Right atrium auricular region (tissue), 2 donors: ENCODE results near the gene CNOT8. TPM values are rescaled to one million over a fixed set of nuclear protein-coding genes. Genes with fewer than 3 reads are reported as not detected.

Source experiments
- DNase-seq: peaks from one replicate; pipeline ENCODE4 v3.0.0-alpha.2; 2019; ENCODE audit warnings: low spot score
- H3K27ac ChIP-seq, 2 donors: fragments of 200-600 bp; sonication (generic); 1 replicate in 1 of 2; 2 replicates in 1 of 2; pipeline ENCODE4 v1.5.1; 2016 to 2019
- H3K27me3 ChIP-seq, 2 donors: fragments of 200-600 bp; sonication (generic); one replicate each; pipeline versions ENCODE4 v1.5.1 to v1.6.0; 2017 to 2019
- H3K36me3 ChIP-seq: fragments of 200-600 bp; sonication (generic); one replicate; pipeline ENCODE4 v1.5.1; 2016
- H3K4me1 ChIP-seq, 2 donors: fragments of 200-600 bp; sonication (generic); one replicate each; pipeline versions ENCODE4 v1.5.1 to v1.6.0; 2017 to 2019
- H3K4me3 ChIP-seq, 2 donors: fragments of 200-600 bp; sonication (generic); 1 replicate in 1 of 2; 2 replicates in 1 of 2; pipeline ENCODE4 v1.5.1; 2017 to 2019; ENCODE audit warnings: mild to moderate bottlenecking in 1 of 2, moderate library complexity in 1 of 2
- H3K9me3 ChIP-seq, 2 donors: fragments of 200-600 bp; sonication (generic); one replicate each; pipeline ENCODE4 v1.5.1; 2019
- microRNA counts, 2 donors: library from miRNA; unstranded; fragments of <30 nt; microRNA quantifications; one replicate each; lab custom pipeline; 2016 to 2017
- microRNA-seq, 2 donors: library from miRNA; unstranded; fragments of <30 nt; microRNA quantifications; one replicate each; pipeline ENCODE4, GENCODE V29; 2016 to 2017; ENCODE audit warnings: borderline number of aligned reads in 2 of 2, borderline replicate concordance in 1 of 2
- total RNA-seq, 2 donors: library from RNA; depleted of rRNA; stranded (reverse); fragments of >200 nt; gene quantifications; one replicate each; pipeline ENCODE4 v1.1.0, GENCODE V29; 2016
- TF ChIP-seq, protein P1 (sequence below), 2 donors: fragments of 200-600 bp; sonication (generic); IDR thresholded peaks; one replicate each; pipeline ENCODE4 v1.5.1; 2019; ENCODE audit warnings: antibody characterized with exemption in 2 of 2

Gene CNOT8
- total RNA-seq, 2 donors from 2014 or later, result 28.0 to 31.4 TPM

DNA sequence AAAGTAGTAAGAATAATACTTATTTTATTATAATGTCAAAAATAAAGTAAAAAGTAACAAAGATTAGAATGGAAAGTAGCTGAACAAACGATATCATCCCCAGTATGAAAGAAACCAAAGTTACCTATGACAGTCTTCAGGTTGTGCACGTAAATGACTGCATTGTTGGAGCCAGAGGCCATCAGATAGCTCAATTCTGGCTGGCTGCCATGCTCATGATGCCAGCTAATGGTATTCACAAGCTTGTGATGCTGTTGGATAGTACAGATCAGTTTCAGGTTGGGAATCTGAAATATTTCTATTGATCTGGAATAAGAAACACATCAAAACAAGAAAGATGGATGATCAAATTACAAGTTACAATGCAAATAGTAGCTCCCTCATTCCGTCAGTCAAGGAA is 58.4 kb downstream of the CNOT8 start:
- no peak overlapping the region for H3K4me3 ChIP-seq
- H3K27me3 ChIP-seq, result no peaks in the 10 kb centered on the region
- no peak for DNase-seq
- TF ChIP-seq, protein P1, sequence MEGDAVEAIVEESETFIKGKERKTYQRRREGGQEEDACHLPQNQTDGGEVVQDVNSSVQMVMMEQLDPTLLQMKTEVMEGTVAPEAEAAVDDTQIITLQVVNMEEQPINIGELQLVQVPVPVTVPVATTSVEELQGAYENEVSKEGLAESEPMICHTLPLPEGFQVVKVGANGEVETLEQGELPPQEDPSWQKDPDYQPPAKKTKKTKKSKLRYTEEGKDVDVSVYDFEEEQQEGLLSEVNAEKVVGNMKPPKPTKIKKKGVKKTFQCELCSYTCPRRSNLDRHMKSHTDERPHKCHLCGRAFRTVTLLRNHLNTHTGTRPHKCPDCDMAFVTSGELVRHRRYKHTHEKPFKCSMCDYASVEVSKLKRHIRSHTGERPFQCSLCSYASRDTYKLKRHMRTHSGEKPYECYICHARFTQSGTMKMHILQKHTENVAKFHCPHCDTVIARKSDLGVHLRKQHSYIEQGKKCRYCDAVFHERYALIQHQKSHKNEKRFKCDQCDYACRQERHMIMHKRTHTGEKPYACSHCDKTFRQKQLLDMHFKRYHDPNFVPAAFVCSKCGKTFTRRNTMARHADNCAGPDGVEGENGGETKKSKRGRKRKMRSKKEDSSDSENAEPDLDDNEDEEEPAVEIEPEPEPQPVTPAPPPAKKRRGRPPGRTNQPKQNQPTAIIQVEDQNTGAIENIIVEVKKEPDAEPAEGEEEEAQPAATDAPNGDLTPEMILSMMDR (IDR thresholded peaks at IDR 0.05), result no peak
- no peak overlapping the region for H3K27ac ChIP-seq
- peaks cover 81% of the 10 kb centered on the region for H3K36me3 ChIP-seq
- no peaks in the 10 kb centered on the region for H3K9me3 ChIP-seq
- H3K4me1 ChIP-seq, result no peaks in the 10 kb centered on the region

DNA sequence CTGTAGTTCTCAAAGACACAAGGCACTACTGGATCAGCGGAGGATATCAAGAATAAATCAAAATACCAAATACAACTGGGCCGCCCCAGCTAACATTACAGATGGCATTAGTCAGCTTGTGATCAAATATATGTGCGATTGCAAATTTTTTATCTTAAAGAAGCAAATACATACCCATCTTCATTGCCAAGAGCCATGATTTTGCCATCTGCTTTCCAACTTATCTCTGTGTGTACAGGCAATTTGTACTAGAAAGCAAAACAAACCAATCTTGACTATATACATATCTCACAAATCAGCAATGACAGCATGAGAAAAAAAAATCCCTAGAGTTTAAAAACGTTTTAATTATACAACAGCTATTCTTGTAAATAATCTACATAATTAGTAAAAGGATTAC is 59.3 kb downstream of the CNOT8 start:
- peaks cover 81% of the 10 kb centered on the region for H3K36me3 ChIP-seq
- TF ChIP-seq, protein P1 (IDR thresholded peaks at IDR 0.05), result no peak
- no peaks in the 10 kb centered on the region for H3K9me3 ChIP-seq
- no peak overlapping the region for H3K4me3 ChIP-seq
- no peaks in the 10 kb centered on the region for H3K4me1 ChIP-seq
- no peaks in the 10 kb centered on the region for H3K27me3 ChIP-seq
- no peak for DNase-seq
- H3K27ac ChIP-seq, result no peak overlapping the region

DNA sequence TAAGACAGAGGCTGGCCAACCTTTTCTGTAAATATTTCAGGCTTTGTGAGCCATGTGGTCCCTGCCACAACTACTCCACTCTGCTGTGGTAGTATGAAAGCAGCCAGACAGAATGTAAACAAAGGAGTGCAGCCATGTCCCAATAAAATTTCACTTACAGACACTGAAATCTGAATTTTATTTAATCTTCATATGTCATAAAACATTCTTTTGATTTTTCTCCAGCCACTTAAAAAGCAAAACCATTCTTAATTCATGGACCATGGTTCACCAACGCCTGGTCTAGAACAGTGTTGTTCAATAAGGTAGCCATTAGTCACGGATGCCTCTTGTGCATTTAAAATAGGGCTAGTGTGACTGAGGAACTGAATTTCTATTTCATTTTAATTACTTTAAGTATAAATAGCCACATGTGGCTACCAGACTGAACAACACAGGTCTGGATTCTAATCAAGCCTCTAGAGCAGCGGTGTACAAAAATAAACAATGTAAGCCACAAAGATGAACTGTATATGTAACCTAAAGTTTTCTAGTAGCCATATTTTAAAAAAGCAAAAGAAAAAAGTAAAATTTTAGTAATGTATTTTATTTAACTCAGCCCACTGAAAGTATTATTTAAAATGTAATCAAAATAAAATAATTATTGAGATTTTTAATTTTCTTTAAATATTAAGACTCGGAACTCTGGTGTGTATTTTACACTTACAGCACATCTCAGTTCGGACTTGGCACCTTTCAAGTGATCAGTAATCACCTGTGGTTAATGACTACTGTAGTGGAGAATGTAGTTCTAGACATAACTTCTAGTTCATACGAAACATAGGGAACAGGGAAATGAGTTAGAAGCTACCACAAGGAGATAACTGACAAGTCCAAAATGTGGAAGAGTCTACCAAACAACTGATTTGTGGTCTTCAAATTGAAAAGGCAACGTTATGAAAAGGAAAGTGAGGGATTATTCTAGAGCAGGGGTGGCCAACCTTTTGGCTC is 65.3 kb downstream of the CNOT8 start:
- peaks cover 84% of the 10 kb centered on the region for H3K36me3 ChIP-seq

More for the DNA sequence above, 65.3 kb downstream of the CNOT8 start:
- TF ChIP-seq, protein P1 (IDR thresholded peaks at IDR 0.05), result no peak
- no peaks in the 10 kb centered on the region for H3K4me1 ChIP-seq
- H3K27me3 ChIP-seq, result no peaks in the 10 kb centered on the region
- no peak overlapping the region for H3K27ac ChIP-seq
- no peak for DNase-seq
- H3K4me3 ChIP-seq, result no peak overlapping the region
- H3K9me3 ChIP-seq, result no peaks in the 10 kb centered on the region

MicroRNAs within 50 kb of the gene (microRNA counts, 767-probe panel; counts per million panel counts)
- microRNA hsa-miR-378h (lab: Ali Mortazavi, UCI), result 0 to 31.0 counts per million in 2 donors

Small RNA genes lying within 50 kb of the gene (microRNA-seq; reads per million reads assigned to microRNA genes)
- 0 reads per million in 2 donors for gene MIR378H

Other genes with a start within 250 kb of the CNOT8 start
- 10 to 100 TPM; 92.4 to 98.1 TPM for gene LARP1, start 103.2 kb upstream of the CNOT8 start, total RNA-seq
- gene FAXDC2, start 8.0 kb upstream of the CNOT8 start, total RNA-seq, result 10 to 100 TPM; 22.1 to 24.6 TPM
- 10 to 100 TPM; 11.3 to 11.5 TPM for gene GEMIN5, start 79.6 kb downstream of the CNOT8 start, total RNA-seq
- gene MRPL22, start 82.4 kb downstream of the CNOT8 start, total RNA-seq, result 10 to 100 TPM; 25.4 to 30.1 TPM
- not detected for gene KIF4B, start 155.1 kb downstream of the CNOT8 start, total RNA-seq